NK-92 treated with Interleukin-12 subunit alpha and Interleukin-12 subunit beta, amount 100 ng/mL, for 24 hours (cell line): ENCODE data around the gene ATOX1.
"Not testable (repeated sequence)": the region's sequence is repeated elsewhere in the genome, so short reads cannot be mapped to it uniquely, and the experiment has no call there.

ENCODE experiments used
- DNase-seq: peaks from one replicate; lab custom pipeline; 2025; lab: John Stamatoyannopoulos, UW

ATOX1 gene

DNA sequence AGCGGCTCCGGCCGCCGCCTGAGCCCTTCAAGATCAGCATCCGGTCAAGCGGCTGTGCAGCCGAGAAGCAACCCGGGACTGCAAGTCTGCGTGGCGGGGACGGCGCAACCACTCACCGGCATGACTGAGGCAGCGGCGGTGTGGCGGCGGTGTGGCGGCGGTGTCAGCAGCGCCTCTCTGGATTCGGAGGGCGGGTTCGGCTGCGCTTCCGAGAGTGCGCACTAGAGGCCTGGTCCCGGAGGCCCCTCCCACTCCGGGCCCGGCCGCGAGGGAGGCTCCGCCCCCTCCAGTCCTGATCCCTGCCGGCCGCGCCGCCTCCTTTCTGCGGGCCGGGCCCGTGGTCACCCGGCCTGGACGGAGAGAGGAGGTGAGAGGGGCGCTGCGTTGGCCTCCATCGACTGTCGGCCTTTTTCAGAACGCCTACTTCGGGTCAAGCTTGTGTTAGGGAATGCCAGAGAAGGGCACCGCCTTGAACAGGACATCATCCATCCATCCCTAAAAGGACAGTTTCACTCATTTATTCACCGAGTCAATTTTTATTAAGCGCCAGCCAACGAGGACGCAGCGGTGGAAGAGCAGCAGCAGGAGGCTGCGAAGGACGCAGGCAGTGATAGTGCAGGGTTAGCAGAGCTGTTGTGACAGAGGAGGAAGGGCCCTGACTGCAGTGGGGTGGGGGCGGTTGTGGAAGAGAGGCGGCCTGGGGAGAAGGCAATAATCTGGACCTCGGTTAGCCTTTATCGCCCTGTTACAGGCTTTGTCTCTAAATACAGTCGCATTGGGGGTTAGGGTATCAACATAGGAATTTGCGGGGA, at the start of gene ATOX1:
Gene ATOX1 (minus strand): TSS at position 202 of the 812 bp plus-strand sequence. CDS start 80 bp downstream, at position 122.
- peak; percentile 87 for DNase-seq

DNA sequence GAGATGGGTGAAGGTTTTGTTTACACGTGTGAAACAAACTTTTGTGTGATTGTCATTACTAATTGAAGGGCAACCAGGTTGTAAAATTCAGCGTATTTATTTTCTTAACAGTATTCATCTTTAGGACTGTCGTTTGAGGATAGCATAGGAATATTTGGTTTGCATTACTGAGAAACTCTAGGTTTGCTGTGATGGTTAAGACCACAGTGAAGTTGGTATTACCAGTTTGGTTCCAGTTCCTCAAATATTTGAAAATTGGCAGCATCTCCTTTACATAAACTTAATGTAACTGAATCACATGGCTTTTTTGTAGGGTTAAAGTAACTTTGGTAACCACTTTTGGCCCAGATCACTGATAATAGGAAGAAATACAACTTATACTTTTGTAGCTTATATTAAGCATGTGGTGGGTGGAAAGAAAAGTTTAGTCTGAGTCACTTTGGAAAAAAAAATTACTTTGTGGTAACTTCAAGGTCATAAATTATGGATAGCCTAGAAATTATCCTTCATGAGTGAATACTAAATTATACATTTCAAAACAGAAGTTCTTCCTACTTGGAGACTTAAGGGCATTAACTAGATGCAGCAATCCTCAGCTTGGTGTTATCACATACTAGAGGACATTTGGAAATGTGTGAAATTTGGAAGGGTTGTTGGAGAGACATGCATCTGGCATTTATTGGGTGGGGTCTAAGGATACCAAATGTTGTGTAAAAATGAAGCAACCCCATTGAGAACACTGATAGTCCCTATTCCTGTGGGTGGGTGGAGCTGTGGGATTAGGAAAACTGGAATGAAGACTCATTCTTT, 47.2 kb upstream of the ATOX1 start:
- DNase-seq = no peak

DNA sequence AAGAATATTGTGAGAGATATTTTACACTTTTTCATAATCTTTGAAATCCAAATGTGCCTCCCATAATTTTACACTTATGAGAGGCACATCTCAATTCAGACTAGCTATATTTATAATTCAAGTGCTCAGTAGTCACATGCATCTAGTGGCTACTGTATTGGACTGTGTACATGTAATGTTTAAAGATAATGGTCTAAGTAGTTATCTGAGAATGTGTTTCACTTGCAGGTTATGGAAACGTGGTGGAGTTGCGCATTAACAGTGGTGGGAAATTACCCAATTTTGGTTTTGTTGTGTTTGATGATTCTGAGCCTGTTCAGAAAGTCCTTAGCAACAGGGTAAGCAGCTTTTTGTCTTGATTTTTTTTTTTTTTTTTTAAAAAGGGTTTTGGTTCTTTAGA, 42.1 kb upstream of the ATOX1 start:
- no peak for DNase-seq

DNA sequence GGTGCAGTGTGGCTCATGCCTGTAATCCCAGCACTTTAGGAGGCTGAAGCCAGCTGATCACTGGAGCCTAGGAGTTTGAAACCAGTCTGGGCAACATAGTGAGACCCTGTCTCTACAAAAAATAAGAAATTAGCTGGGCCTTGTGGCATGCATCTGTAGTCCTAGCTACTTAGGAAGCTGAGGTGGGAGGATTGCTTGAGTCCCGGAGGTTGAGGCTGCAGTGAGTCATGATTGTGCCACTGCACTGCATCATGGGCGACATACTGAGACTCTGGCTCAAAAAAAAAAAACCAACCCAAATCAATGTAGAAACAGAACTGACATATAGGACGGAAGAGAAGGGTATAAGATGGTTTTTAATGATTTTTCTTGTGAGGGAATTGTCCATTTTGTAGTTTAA, 41.0 kb upstream of the ATOX1 start:
- peak; percentile 8 for DNase-seq

- no peak for DNase-seq
These were observed 40.2 kb upstream of the ATOX1 start for GRCh38 chr5:151798674-151799073.

- DNase-seq = no peak
These were observed 37.0 kb upstream of the ATOX1 start for GRCh38 chr5:151795426-151795825.

DNA sequence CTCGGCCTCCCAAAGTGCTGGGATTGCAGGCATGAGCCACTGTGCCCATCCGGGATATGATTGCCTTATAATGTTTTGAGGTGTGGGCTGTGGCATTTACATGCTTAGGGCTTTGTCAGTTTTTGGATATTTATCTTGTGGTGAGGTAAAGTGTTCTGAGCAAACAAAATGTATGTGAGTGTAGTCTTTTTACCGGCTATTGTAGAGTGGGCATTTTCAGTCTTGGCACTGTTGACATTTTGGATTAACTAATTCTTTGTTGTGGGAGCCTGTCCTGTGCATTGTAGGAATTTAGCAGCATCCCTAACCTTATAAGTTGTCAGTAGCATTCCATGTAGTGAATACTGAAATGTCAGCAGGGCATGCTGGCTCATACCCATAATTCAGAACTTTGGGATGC, 34.9 kb upstream of the ATOX1 start:
- DNase-seq = no peak

GRCh38 chr5:151787817-151788216, 29.4 kb upstream of the ATOX1 start:
- no peak for DNase-seq

DNA sequence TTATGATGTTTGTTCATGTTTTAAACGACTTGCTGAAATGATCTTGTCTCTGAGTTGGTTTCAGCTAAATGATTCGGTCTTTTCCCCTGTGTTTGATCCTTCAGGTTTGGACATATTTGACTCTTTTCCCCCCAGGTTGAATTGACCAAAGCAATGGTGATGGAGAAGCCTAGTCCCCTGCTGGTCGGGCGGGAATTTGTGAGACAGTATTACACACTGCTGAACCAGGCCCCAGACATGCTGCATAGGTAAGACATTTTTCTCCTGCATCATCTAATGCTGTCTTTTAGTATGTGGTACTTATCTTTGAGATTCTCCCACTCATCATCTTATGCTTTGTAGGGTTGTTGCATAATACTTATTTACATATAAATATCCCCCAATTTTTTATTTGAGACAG, 28.0 kb upstream of the ATOX1 start:
- DNase-seq = no peak

DNA sequence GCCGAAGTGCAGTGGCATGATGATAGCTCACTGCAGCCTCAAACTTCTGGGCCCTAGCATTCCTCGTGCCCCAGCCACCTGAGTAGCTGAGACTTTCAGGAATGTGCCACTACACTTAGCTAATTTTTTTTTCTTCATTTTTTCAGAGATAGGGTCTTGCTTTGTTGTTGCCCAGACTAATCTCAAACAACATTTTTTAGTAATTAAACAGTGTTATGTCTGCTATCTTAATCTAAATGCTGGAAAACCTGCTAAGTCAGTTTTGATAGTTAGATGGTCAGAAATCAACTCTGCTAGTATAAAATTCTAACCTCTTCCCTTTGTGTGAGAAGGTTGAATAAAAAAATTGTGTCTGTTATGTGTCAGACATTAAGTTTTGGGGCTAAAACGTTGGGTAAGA, 25.7 kb upstream of the ATOX1 start:
- no peak for DNase-seq

DNA sequence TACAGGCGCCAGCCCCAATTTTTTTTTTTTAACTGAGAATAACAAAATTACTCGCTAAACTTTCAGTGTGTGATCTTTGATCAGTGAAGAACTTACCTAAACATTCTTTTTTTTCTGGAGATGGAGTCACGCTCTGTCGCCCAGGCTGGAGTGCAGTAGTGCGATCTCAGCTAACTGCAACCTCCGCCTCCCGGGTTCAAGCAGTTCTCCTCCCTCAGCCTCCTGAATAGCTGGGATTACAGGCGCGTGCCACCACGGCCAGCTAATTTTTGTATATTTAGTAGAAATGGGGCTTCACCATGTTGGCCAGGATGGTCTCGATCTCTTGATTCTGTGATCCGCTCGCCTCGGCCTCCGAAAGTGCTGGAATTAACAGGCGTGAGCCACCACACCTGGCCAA, 25.2 kb upstream of the ATOX1 start:
- DNase-seq = not testable (repeated sequence)

DNA sequence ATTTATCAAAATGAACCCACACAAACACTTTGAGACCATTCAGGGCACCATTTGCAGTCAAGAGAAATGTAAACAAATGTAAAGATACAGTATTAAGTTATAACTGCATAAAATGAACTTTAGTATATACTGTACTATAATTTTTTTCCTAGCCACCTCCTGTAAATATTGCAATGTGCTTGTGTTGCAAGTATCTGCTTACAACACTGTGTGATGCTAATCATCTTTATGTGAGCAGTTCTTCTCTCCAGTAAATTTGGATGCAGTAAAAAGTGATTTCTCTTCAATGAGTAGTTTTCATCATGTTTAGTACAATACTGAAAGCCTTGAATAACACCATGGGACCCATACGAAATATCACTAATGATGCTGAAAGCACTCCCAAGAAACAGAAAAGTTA, 22.8 kb upstream of the ATOX1 start:
- no peak for DNase-seq

- no peak for DNase-seq
These were observed 21.9 kb upstream of the ATOX1 start for GRCh38 chr5:151780348-151780747.

- DNase-seq = no peak
These were observed 21.2 kb upstream of the ATOX1 start for GRCh38 chr5:151779531-151780125.

DNA sequence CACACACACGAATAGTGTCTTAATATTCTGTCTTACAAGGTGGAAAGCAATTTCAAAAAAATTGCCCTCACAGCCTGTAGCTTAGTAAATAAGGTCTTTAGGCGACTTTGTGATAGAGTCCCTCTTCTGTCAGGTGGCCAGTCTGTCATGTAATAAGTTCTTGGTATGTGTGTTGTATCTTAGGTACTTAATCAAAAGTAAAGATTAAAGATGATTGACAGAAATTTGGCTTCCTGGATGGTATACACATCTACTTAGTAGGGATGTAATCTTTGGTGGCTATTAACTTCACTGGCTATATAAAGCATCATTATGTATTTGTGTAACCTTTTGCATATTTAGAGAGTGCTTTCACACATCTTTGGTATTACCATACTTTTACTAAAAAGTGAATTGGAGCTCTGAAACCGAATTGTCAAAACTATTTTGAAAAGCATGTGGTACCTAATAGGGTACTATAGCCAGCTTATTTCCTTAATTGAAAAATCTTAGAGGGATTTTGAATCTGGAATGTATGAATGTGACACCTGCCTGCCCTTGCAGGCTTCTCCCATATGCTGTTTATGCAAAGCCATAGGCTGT, 16.7 kb upstream of the ATOX1 start:
- no peak for DNase-seq

DNA sequence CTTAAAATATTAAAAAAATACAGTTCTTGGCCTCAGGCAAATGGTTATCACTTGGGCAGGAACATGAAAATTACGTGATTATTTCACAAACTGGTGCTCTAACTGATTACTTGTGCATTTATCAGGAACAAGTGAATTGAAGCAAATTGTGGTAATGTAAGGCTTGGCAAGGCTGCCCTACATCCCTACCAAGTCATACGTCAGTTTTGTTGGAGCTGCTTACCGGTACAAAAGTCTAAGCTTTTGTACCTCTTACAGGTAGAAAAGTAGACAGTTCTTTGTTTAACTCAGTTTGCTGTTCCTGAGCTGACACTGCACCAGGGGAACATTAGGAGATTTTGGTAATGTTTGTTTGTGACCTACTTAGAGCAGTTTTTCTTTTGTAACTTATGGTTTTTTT, 15.5 kb upstream of the ATOX1 start:
- no peak for DNase-seq

DNA sequence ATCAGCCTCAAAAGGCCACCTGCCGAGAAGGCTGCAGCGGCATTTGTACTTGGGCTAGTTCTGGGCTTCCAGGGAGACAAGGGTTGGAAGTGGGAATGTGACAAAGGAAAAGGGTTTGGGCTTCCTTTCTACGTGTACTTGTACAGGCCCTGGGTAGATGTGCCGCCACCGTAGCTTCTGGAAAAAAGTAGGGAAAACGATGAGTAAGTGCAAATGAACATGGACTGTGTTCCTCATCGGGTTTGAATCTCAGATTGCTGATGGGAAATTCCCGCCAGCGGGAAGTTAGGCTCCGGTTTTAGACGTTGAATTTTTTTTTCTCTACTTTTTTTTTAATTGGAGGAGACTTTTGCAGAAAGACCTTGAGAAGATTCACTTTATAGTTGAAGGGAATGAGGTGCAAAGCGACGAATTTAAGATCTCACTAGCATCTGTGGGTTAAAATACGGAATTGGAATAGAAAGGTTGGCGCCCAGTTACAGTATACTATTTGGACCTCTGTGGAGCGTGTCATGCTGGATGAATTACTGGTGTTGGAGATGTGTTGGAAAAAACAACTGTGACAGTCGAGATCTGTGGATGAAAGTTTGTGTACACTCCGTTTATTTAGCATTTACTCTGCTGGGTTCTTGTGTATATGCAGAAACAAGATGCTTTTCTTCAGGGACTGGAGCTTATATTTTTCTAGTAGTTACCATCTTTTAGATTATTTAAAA, 14.6 kb upstream of the ATOX1 start:
- no peak for DNase-seq

DNA sequence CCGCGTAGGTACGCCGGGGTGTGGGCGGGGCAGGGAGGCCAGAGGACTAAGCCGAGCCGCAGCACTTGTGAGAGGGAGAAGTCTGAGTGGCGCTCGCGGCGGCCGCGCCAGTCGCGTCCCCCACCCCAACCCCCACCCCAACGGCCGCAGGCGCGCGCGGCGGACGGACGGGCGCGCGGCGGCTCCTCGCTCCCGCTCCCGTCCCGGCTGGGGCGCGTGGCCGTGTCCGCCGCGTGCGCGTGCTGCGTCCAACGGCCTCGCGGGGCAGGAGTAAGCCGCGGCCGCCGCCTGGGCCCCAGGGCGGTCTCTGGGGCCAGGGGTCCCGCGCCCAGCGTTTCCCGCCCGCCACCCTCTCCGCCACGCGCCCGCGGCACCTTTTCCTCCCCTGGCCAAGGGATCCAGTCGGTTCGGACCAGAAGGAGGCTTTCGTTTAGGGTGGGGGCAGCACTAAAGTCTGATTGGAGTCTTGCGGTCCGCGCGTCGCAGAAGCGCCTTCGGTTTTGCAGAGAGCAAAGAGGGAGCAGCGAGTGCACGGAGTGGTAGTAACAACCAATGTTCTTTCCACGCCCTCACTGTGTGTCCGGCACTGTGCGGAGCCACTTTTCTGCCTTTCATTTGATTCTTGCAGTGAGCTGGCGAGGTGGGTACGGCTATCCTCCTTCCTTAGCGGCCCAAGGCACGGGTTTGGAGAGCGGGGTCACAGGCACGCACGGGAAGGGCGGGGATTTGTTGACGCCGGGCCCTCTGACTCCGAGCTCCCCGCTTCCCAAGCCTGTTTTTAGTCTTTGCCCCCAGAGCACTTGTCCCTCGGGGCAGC, 13.8 kb upstream of the ATOX1 start:
- DNase-seq = peak; percentile 48

- DNase-seq = peak; percentile 99
These were observed 13.0 kb upstream of the ATOX1 start, which contains the start of gene G3BP1 for GRCh38 chr5:151771259-151772028. G3BP1 (plus strand) TSS chr5:151771954; CDS start chr5:151786621, 14,667 bp downstream.
